ENCODE data around the gene CHMP3. TPM values are rescaled to one million over a fixed set of nuclear protein-coding genes. Genes with fewer than 3 reads are reported as not detected.

CHMP3 gene
- polyA plus RNA-seq, 1 of the 3 experiments (the other 2 are of a cell fraction): 75.3 TPM

- Histone ChIP-seq H3K4me2 (peak overlapping the region; percentile 84), H3K9me2 (no peaks in the 10 kb centered on the region), H3K36me3 (replicated peaks in 1 of 2; ENCODE audit: control insufficient read depth in 1 of 2, insufficient read depth in 2 of 2, low read length in 1 of 2) (peaks cover 2 to 8% of the 10 kb centered on the region in 2 experiments), H3K27me3 (ENCODE audit: insufficient read depth) (no peaks in the 10 kb centered on the region), H3F3A (replicated peaks; ENCODE audit: insufficient read depth) (no peaks in the 10 kb centered on the region), H3K79me2 (ENCODE audit: insufficient read depth) (peaks cover 53% of the 10 kb centered on the region), H3K9ac (peak overlapping the region; percentile 97), H3K4me1 (ENCODE audit: control insufficient read depth in 1 of 2, insufficient read depth in 2 of 2, low read depth in 1 of 2, low read length in 1 of 2) (peaks cover 0 to 14% of the 10 kb centered on the region in 2 experiments; a peak in 3 of 4 replicates), H4K20me1 (ENCODE audit: insufficient read depth) (no peaks in the 10 kb centered on the region), H2AFZ (ENCODE audit: low read depth) (peak overlapping the region; percentile 97), H3K9me3 (no peaks in the 10 kb centered on the region), H3K27ac (ENCODE audit: low read depth in 2 of 2, low read length in 1 of 2) (peak overlapping the region; percentile 95 to 99), H3K4me3 (ENCODE audit: low read depth in 2 of 2, low read length in 1 of 2) (peak overlapping the region; percentile 75 to 92)
- under 1% methylated on average over 14 of the region's 16 CpGs for WGBS (ENCODE audit: low lambda C conversion rate)
- ChIA-PET POLR2A (interaction anchor here (0.5 kb wide), 1 partner anchor 94 kb away, joined by 3 read pairs; no protein-coding TSS in a partner anchor), CTCF (interaction anchor here (1.3 kb wide), 1 partner anchor 246 kb away, joined by 3 read pairs; no protein-coding TSS in a partner anchor)
- TF ChIP-seq POLR2AphosphoS5 (IDR thresholded peaks at IDR 0.05; ENCODE audit: low read depth, low read length) (peak; percentile 16; the same call in 1 of the 2 replicates), MXI1 (IDR thresholded peaks at IDR 0.05; ENCODE audit: low read depth, low read length) (0 out of 2 replicates have a peak, but pooled peaks have one; percentile 4), RXRA (IDR thresholded peaks at IDR 0.05; ENCODE audit: borderline replicate concordance, low read depth) (no peak), TAF1 (IDR thresholded peaks at IDR 0.05; ENCODE audit: borderline replicate concordance, low read depth, low read length) (peak; percentile 60; the same call in 1 of the 2 replicates), REST (IDR thresholded peaks at IDR 0.05; ENCODE audit: low read depth, low read length) (no peak), GATA2 (CRISPR knock-in tag; IDR thresholded peaks at IDR 0.05) (no peak), SIN3A (IDR thresholded peaks at IDR 0.05; ENCODE audit: borderline replicate concordance, low read depth, low read length) (peak; percentile 35; the same call in 1 of the 2 replicates)
- DNase-seq: no peak
Measured at GRCh38 chr2:86562485-86562921, 740 bp downstream of the CHMP3 start.

- H4K20me1 ChIP-seq (ENCODE audit: insufficient read depth): no peaks in the 10 kb centered on the region
- no peaks in the 10 kb centered on the region for H3K27me3 ChIP-seq (ENCODE audit: insufficient read depth)
- no peak overlapping the region for H3K9ac ChIP-seq
- H3K79me2 ChIP-seq (ENCODE audit: insufficient read depth): peaks cover 98% of the 10 kb centered on the region
- no peaks in the 10 kb centered on the region for H3F3A ChIP-seq (replicated peaks; ENCODE audit: insufficient read depth)
- ChIA-PET POLR2A (no interaction called here), CTCF (no interaction called here)
- H3K36me3 ChIP-seq (replicated peaks in 1 of 2; ENCODE audit: control insufficient read depth in 1 of 2, insufficient read depth in 2 of 2, low read length in 1 of 2): peaks cover 2 to 17% of the 10 kb centered on the region in 2 experiments
- no peaks in the 10 kb centered on the region for H3K9me2 ChIP-seq
- no peak for DNase-seq
- H3K9me3 ChIP-seq: no peaks in the 10 kb centered on the region
- H3K27ac ChIP-seq (ENCODE audit: low read depth in 2 of 2, low read length in 1 of 2): no peak overlapping the region
- WGBS (ENCODE audit: low lambda C conversion rate): 96% methylated on average over 2 of the region's 2 CpGs
- H3K4me3 ChIP-seq (ENCODE audit: low read depth in 2 of 2, low read length in 1 of 2): no peak overlapping the region
- H3K4me1 ChIP-seq (ENCODE audit: control insufficient read depth in 1 of 2, insufficient read depth in 2 of 2, low read depth in 1 of 2, low read length in 1 of 2): peaks cover 0 to 9% of the 10 kb centered on the region in 2 experiments; a peak in 3 of 4 replicates
- no peak overlapping the region for H3K4me2 ChIP-seq
- H2AFZ ChIP-seq (ENCODE audit: low read depth): no peak overlapping the region
- TF ChIP-seq FOXJ3 (CRISPR knock-in tag; IDR thresholded peaks at IDR 0.05): no peak
- no peak for TF ChIP-seq FOXM1 (IDR thresholded peaks at IDR 0.05; ENCODE audit: low read depth)
- TF ChIP-seq REST (IDR thresholded peaks at IDR 0.05; ENCODE audit: low read depth, low read length): no peak
- no peak for TF ChIP-seq PBX3 (IDR thresholded peaks at IDR 0.05)
- no peak for TF ChIP-seq USF2 (IDR thresholded peaks at IDR 0.05; ENCODE audit: borderline replicate concordance, low read depth, low read length)
- no peak for TF ChIP-seq CTCF (IDR thresholded peaks at IDR 0.05)
Measured at GRCh38 chr2:86557836-86558235, 5.4 kb downstream of the CHMP3 start.
